ENCODE measurements around the gene TOX2. TPM values are rescaled to one million over a fixed set of nuclear protein-coding genes. Genes with fewer than 3 reads are reported as not detected.

The TOX2 gene
- total RNA-seq, 2 donors from 2014 or later, result 4.0 to 6.1 TPM

DNA sequence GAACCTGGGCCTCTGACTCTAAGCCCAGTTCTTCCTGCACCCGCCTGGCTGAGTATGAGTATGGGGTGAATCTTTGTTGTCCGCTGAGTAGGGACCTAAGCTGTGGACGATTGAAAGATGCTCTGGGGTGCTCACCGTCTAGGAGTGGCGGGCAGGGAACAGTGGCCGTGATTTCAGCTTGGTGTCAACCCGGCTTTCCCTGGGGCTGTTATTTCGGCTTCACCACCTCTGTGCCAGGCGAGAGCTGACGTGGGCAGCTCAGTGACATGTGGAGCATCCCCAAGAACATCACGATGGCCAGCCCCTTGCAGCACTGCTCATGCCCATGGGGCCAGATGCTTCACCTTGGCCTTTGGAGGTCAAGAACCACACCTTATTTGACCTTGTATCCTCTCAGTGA, 102.6 kb downstream of the TOX2 start:
- peaks cover 33% of the 10 kb centered on the region for H3K4me1 ChIP-seq
- peak overlapping the region in 1 of 2 donors; percentile 21 for H3K9ac ChIP-seq (ENCODE audit: low read depth in 2 of 2, low read length in 2 of 2)
- no peak for DNase-seq
- peak overlapping the region; percentile 89 for H3K27ac ChIP-seq
- no peak overlapping the region for H3K4me3 ChIP-seq
- H3K9me3 ChIP-seq, result no peaks in the 10 kb centered on the region
- no peaks in the 10 kb centered on the region for H3K27me3 ChIP-seq
- intact Hi-C loops (cut with DNase I), result no loop called here
- H3K36me3 ChIP-seq, result no peaks in the 10 kb centered on the region
- TF ChIP-seq, protein P1, sequence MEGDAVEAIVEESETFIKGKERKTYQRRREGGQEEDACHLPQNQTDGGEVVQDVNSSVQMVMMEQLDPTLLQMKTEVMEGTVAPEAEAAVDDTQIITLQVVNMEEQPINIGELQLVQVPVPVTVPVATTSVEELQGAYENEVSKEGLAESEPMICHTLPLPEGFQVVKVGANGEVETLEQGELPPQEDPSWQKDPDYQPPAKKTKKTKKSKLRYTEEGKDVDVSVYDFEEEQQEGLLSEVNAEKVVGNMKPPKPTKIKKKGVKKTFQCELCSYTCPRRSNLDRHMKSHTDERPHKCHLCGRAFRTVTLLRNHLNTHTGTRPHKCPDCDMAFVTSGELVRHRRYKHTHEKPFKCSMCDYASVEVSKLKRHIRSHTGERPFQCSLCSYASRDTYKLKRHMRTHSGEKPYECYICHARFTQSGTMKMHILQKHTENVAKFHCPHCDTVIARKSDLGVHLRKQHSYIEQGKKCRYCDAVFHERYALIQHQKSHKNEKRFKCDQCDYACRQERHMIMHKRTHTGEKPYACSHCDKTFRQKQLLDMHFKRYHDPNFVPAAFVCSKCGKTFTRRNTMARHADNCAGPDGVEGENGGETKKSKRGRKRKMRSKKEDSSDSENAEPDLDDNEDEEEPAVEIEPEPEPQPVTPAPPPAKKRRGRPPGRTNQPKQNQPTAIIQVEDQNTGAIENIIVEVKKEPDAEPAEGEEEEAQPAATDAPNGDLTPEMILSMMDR (IDR thresholded peaks at IDR 0.05), result no peak

DNA sequence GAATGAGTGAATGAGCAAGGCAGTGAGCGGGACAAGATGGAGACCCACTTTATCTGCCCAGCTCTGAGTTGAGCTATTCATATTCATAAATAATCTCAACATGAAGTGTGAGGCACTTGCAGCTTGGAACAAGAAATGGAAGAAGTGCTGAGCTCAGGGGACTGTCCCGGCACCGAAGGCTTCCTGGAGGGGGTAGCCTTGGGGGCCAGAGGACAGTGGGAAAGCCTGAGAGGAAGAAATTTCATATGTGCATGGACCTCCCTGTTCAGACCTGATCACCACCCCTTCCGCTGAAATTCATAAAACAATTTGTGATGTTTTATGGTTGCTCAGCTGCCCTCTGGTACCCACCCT, 103.2 kb downstream of the TOX2 start:
- peaks cover 33% of the 10 kb centered on the region for H3K4me1 ChIP-seq

DNA sequence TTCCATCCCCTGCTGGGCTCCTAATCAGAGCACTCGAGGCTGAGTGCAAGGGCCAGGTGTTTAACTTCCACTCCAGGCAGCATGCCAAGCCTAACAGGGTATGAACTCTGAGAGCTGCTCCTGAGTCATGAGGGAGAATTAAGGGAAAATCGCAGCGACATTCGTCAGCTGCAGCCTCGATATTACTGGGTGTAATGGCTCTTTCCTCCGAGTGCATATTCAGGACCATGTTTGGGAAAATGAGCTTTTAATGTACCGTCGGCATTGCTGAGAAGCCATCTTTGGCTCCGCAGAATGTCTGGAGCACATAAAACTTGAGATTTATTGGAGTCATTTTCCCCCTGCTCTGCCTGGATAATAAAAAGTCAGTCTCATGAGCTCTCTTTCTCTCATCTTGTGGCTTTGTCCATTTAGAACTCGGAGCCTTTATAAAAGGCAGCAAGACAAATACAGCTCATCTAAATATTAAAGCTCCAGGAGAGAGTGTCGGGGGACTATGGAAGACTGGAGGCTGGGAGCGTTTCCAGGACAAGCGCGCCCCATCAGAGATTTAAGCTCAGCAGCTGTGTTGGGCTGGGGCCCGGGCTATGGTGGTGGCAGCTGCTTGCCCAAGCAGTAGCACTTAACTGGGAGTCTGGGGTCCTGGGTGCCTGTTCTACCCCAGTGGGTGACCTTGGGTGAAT, 103.7 kb downstream of the TOX2 start:
- intact Hi-C loops (cut with DNase I), result no loop called here
- peaks cover 33% of the 10 kb centered on the region for H3K4me1 ChIP-seq
- no peaks in the 10 kb centered on the region for H3K27me3 ChIP-seq
- TF ChIP-seq, protein P1 (IDR thresholded peaks at IDR 0.05), result no peak
- H3K36me3 ChIP-seq, result no peaks in the 10 kb centered on the region
- no peaks in the 10 kb centered on the region for H3K9me3 ChIP-seq
- H3K9ac ChIP-seq (ENCODE audit: low read depth in 2 of 2, low read length in 2 of 2), result peak overlapping the region in 1 of 2 donors; percentile 60
- no peak overlapping the region for H3K4me3 ChIP-seq
- H3K27ac ChIP-seq, result peak overlapping the region; percentile 89
- DNase-seq, result peak; percentile 96

More for the DNA sequence above, 103.2 kb downstream of the TOX2 start:
- intact Hi-C loops (cut with DNase I), result no loop called here
- peak overlapping the region; percentile 89 for H3K27ac ChIP-seq
- H3K27me3 ChIP-seq, result no peaks in the 10 kb centered on the region
- no peaks in the 10 kb centered on the region for H3K9me3 ChIP-seq
- H3K36me3 ChIP-seq, result no peaks in the 10 kb centered on the region
- no peak for DNase-seq
- no peak overlapping the region for H3K4me3 ChIP-seq
- TF ChIP-seq, protein P1 (IDR thresholded peaks at IDR 0.05), result no peak
- H3K9ac ChIP-seq (ENCODE audit: low read depth in 2 of 2, low read length in 2 of 2), result peak overlapping the region in 1 of 2 donors; percentile 60

DNA sequence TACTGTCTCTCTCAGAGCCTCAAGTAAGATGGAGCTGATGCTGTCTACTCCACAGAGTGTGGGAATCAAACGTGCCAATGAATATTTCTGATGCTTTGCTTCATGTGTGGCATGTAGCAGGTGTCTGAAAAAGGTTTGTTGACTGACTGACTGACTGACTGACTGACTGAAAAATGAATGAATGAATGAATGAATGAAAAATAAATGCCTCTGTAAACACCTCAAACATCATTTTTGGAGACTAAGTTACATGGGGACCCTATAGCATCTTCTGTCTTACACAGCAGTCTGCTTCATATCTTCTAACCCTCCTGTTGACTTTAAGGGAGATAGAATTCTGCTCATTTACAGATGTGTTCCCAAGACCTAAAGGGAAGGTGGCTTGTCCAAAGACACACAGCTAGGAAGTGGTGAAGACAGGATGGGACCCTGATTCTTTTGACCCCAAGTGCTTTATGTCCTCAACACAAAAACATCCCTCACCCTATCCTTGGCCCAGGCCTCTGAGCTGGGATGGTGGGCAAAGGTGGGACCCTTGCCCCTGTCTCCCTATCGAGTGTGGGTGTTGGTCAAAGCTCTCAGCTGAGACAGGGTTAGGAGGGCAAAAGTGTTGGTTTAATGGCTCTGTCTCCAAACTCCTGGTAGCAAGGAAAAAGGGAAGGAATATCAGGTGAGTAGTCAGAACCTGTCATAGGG, 104.4 kb downstream of the TOX2 start:
- peaks cover 33% of the 10 kb centered on the region for H3K4me1 ChIP-seq
- peak overlapping the region in 1 of 2 donors; percentile 60 for H3K9ac ChIP-seq (ENCODE audit: low read depth in 2 of 2, low read length in 2 of 2)
- TF ChIP-seq, protein P1 (IDR thresholded peaks at IDR 0.05), result no peak

DNA sequence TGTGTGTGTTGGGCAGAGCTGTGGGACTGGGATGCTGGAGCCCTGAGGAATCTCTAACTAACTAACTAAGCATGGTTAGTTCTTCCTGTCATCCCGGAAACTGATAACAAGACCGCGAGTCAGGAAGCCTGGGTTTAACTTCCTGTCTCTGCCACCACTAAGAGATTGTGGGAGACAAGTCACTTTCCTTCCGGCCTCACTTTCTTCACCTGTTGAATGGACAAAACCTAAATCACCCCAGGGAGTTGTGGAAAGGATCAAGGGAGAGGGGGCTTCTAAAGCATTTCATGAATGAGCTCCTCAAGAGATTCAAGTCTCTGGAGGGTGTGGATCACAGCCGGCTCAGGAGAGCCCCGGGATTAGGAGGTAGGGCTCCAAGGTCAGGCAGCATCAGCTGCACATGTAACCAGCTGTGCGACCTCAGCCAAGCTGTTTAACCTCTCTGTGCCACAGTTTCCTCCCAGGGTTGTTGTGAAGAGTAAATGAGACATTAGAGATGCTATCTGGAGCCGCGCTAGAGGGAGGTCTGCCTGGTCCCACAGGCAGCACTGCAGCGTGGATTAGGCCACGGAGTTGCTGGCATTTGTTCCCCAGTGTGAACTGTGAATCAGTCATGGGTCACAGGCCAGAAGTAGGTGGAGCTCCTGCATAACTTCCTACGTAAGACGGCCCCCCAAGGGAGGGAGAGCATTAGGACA, 105.1 kb downstream of the TOX2 start:
- intact Hi-C loops (cut with DNase I), result no loop called here
- Histone ChIP-seq H3K9me3 (no peaks in the 10 kb centered on the region), H3K9ac (ENCODE audit: low read depth in 2 of 2, low read length in 2 of 2) (peak overlapping the region in 1 of 2 donors; percentile 21), H3K4me1 (peaks cover 27% of the 10 kb centered on the region), H3K27ac (peak overlapping the region; percentile 89), H3K36me3 (no peaks in the 10 kb centered on the region), H3K4me3 (no peak overlapping the region), H3K27me3 (no peaks in the 10 kb centered on the region)
- no peak for DNase-seq
- TF ChIP-seq, protein P1 (IDR thresholded peaks at IDR 0.05), result no peak

More for the DNA sequence above, 104.4 kb downstream of the TOX2 start:
- no peaks in the 10 kb centered on the region for H3K9me3 ChIP-seq
- H3K27ac ChIP-seq, result peak overlapping the region; percentile 89
- no peaks in the 10 kb centered on the region for H3K27me3 ChIP-seq
- no peak for DNase-seq
- no peaks in the 10 kb centered on the region for H3K36me3 ChIP-seq
- no peak overlapping the region for H3K4me3 ChIP-seq
- intact Hi-C loops (cut with DNase I), result no loop called here
